Neural progenitor cell (in vitro differentiated cells): ENCODE data around the gene PLP2. TPM values are rescaled to one million over a fixed set of nuclear protein-coding genes. Genes with fewer than 3 reads are reported as not detected.
A peak's percentile ranks its signal among the peaks of the same experiment; 100 is the strongest.

Source experiments
- DNase-seq: peaks from one replicate; pipeline ENCODE4 v3.0.0-alpha.2; 2016; ENCODE audit warnings: low spot score
- H2AFZ ChIP-seq: fragments of 200-600 bp; sonication (generic); replicated peaks from 2 replicates; pipeline ENCODE4 v1.6.1; 2016; ENCODE audit warnings: antibody characterized with exemption
- H3F3A ChIP-seq: fragments of 200-600 bp; sonication (generic); 2 replicates; pipeline ENCODE4 v1.6.1; 2016; ENCODE audit warnings: antibody characterized with exemption, low read depth
- H3K27ac ChIP-seq: fragments of 200-600 bp; sonication (generic); 2 replicates; pipeline ENCODE4 v1.5.1; 2016; ENCODE audit warnings: mild to moderate bottlenecking
- H3K27me3 ChIP-seq: fragments of 200-600 bp; sonication (generic); 2 replicates; pipeline ENCODE4 v1.6.1; 2016; ENCODE audit warnings: mild to moderate bottlenecking, moderate library complexity
- H3K36me3 ChIP-seq: fragments of 200-600 bp; sonication (generic); 2 replicates; pipeline ENCODE4 v1.5.1; 2016
- H3K4me1 ChIP-seq: fragments of 200-600 bp; sonication (generic); 2 replicates; pipeline ENCODE4 v1.6.1; 2016; ENCODE audit warnings: mixed run types
- H3K4me2 ChIP-seq: fragments of 200-600 bp; sonication (generic); 2 replicates; pipeline ENCODE4 v1.6.1; 2016
- H3K4me3 ChIP-seq: fragments of 200-600 bp; sonication (generic); 2 replicates; pipeline ENCODE4 v1.5.1; 2016
- H3K79me2 ChIP-seq: fragments of 200-600 bp; sonication (generic); 2 replicates; pipeline ENCODE4 v1.6.1; 2016; ENCODE audit warnings: low read depth
- H3K9ac ChIP-seq: fragments of 200-600 bp; sonication (generic); 2 replicates; pipeline ENCODE4 v1.6.1; 2016
- H3K9me3 ChIP-seq: fragments of 200-600 bp; sonication (generic); 2 replicates; pipeline ENCODE4 v1.5.1; 2016; ENCODE audit warnings: low read depth
- H4K20me1 ChIP-seq: fragments of 200-600 bp; sonication (generic); 2 replicates; pipeline ENCODE4 v1.6.1; 2016; ENCODE audit warnings: low read depth
- H3K27ac Mint-ChIP-seq: 3 replicates; pipeline ENCODE4 v1.8.0; 2021; ENCODE audit warnings: mixed read lengths
- H3K27me3 Mint-ChIP-seq: 2 replicates; pipeline ENCODE4 v1.8.0; 2022; ENCODE audit warnings: low read depth, mild to moderate bottlenecking, inconsistent platforms, moderate library complexity, mixed read lengths; ENCODE audit not compliant: insufficient read depth
- H3K36me3 Mint-ChIP-seq: 3 replicates; pipeline ENCODE4 v1.8.0; 2021; ENCODE audit warnings: mixed read lengths
- H3K4me1 Mint-ChIP-seq: 3 replicates; pipeline ENCODE4 v1.8.0; 2021; ENCODE audit warnings: mixed read lengths
- H3K4me3 Mint-ChIP-seq: 3 replicates; pipeline ENCODE4 v1.8.0; 2021; ENCODE audit warnings: mild to moderate bottlenecking, moderate library complexity, mixed read lengths
- H3K9me3 Mint-ChIP-seq: 3 replicates; pipeline ENCODE4 v1.8.0; 2020; ENCODE audit warnings: mixed read lengths
- EZH2 ChIP-seq: fragments of 200-600 bp; sonication (generic); IDR thresholded peaks from 2 replicates; pipeline ENCODE4 v1.6.1; 2017; ENCODE audit warnings: antibody characterized with exemption, mild to moderate bottlenecking, moderate library complexity
- EZH2phosphoT487 ChIP-seq: fragments of 200-600 bp; sonication (generic); IDR thresholded peaks from 2 replicates; pipeline ENCODE4 v1.6.1; 2017; ENCODE audit warnings: antibody characterized with exemption
- total RNA-seq: library from RNA; depleted of rRNA; stranded (reverse); fragments of >200 nt; gene quantifications from 2 replicates; pipeline ENCODE4 v1.2.3, GENCODE V29; 2015; ENCODE audit warnings: low replicate concordance
- TF ChIP-seq, protein P1 (sequence below): fragments of 200-600 bp; sonication (generic); IDR thresholded peaks from 2 replicates; pipeline ENCODE4 v1.5.1; 2017; ENCODE audit warnings: antibody characterized with exemption, mild to moderate bottlenecking

Gene PLP2
- total RNA-seq, 1 donor from 2014 or later: 0.13 TPM

DNA sequence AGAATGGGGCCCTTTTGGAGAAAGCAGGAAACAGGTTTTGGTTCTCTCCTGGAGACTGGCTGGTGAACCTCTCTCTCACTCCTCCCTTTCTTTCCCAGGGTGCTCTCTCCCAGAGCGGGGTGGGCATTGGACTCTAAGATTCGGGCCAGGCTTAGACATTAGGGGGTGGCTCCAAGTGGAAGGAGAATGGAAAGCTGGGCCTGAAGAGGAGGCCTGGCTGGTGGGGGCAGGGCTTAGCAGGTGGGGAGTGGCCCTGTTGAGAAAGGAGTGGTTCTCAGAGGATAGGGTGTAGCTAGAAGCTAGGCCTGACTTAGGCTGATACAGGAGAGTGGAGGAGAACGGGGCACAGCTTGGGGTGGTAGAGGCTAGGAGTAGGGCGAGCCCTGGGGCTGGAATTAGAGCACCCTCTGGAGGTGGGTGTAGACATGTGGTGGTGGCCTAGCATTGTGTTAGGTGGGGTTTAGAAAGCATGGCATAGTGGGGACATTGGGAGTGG, 5.7 kb downstream of the PLP2 start:
- H2AFZ ChIP-seq: no peak overlapping the region
- H3K79me2 ChIP-seq: no peaks in the 10 kb centered on the region
- H3K27me3 ChIP-seq: peaks cover 11% of the 10 kb centered on the region
- no peaks in the 10 kb centered on the region for H3K4me1 ChIP-seq
- no peaks in the 10 kb centered on the region for H3K36me3 ChIP-seq
- Mint-ChIP-seq H3K36me3 (peaks cover 10% of the 10 kb centered on the region), H3K4me3 (no peak overlapping the region), H3K27ac (peak overlapping the region; percentile 8), H3K9me3 (peaks cover 46% of the 10 kb centered on the region), H3K27me3 (peaks cover 15% of the 10 kb centered on the region), H3K4me1 (no peaks in the 10 kb centered on the region)
- H3F3A ChIP-seq: no peaks in the 10 kb centered on the region
- H3K9ac ChIP-seq: no peak overlapping the region
- DNase-seq: no peak
- H3K4me2 ChIP-seq: no peak overlapping the region
- no peak overlapping the region for H3K4me3 ChIP-seq
- no peak overlapping the region for H3K27ac ChIP-seq
- no peaks in the 10 kb centered on the region for H3K9me3 ChIP-seq
- no peaks in the 10 kb centered on the region for H4K20me1 ChIP-seq
- TF ChIP-seq EZH2 (no peak), EZH2phosphoT487 (no peak)
- TF ChIP-seq, protein P1, sequence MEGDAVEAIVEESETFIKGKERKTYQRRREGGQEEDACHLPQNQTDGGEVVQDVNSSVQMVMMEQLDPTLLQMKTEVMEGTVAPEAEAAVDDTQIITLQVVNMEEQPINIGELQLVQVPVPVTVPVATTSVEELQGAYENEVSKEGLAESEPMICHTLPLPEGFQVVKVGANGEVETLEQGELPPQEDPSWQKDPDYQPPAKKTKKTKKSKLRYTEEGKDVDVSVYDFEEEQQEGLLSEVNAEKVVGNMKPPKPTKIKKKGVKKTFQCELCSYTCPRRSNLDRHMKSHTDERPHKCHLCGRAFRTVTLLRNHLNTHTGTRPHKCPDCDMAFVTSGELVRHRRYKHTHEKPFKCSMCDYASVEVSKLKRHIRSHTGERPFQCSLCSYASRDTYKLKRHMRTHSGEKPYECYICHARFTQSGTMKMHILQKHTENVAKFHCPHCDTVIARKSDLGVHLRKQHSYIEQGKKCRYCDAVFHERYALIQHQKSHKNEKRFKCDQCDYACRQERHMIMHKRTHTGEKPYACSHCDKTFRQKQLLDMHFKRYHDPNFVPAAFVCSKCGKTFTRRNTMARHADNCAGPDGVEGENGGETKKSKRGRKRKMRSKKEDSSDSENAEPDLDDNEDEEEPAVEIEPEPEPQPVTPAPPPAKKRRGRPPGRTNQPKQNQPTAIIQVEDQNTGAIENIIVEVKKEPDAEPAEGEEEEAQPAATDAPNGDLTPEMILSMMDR: no peak

DNA sequence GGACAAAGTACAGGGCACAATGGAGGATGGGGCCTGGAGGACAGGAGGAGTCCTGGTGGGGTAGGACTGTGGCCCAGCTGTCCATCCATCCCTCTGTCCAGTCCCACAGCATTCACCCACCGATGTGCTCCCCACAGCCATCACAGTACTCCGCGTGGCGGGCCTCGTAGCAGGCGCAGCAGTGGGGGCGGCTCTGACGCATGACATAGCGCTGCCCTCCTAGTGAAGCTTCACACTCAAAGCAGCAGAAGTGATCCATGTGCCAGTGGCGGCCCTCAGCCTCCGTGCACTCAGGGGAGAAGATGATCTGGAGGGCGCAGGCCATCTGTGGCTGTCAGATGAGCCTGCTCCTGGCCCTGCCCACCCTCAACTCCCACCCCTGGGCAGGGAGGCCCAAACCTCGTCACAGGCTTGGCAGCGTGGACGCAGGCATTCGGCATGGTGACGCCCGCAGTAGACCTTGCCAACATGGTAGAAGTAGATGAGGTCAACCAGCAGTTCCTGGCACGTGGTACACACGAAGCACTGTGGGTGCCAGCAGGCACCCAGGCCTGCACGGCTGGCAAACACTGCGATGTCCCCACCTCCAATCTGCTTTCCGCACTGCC, 6.3 kb downstream of the PLP2 start:
- Histone ChIP-seq H3K27me3 (peaks cover 5% of the 10 kb centered on the region), H3K4me2 (no peak overlapping the region), H2AFZ (no peak overlapping the region), H3K27ac (no peak overlapping the region), H3K9me3 (no peaks in the 10 kb centered on the region), H4K20me1 (no peaks in the 10 kb centered on the region), H3K79me2 (no peaks in the 10 kb centered on the region), H3K4me1 (no peaks in the 10 kb centered on the region), H3K36me3 (no peaks in the 10 kb centered on the region), H3F3A (no peaks in the 10 kb centered on the region), H3K9ac (no peak overlapping the region), H3K4me3 (no peak overlapping the region)
- no peak overlapping the region for H3K4me3 Mint-ChIP-seq
- peaks cover 44% of the 10 kb centered on the region for H3K9me3 Mint-ChIP-seq
- H3K27ac Mint-ChIP-seq: peak overlapping the region; percentile 8
- H3K36me3 Mint-ChIP-seq: peaks cover 10% of the 10 kb centered on the region
- peaks cover 14% of the 10 kb centered on the region for H3K27me3 Mint-ChIP-seq
- DNase-seq: no peak
- no peaks in the 10 kb centered on the region for H3K4me1 Mint-ChIP-seq
- no peak for TF ChIP-seq EZH2
- no peak for TF ChIP-seq EZH2phosphoT487
- TF ChIP-seq, protein P1: no peak

DNA sequence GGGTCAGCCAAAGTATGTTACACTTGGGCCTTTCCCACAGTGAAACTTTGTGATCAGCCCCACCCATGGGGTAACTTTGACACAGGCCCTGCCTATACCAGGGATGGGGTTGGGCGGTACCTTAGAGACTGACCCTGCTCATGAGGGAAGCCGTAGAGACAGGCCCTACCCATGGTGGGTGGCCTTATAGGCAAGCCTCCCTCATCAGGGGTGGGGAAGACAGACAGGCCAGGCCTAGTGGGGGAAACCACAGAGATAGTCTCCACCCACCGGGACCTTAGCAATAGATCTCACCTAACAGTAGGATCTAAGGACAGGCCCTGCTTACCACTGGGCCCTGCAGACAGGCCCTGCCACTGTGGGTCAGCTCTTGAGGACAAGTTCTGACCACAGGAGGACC, 6.8 kb downstream of the PLP2 start:
- peaks cover 13% of the 10 kb centered on the region for H3K27me3 Mint-ChIP-seq
- Histone ChIP-seq H4K20me1 (no peaks in the 10 kb centered on the region), H3K9ac (no peak overlapping the region), H3K4me1 (no peaks in the 10 kb centered on the region), H3K27ac (no peak overlapping the region), H3K4me3 (no peak overlapping the region), H3K36me3 (no peaks in the 10 kb centered on the region), H2AFZ (no peak overlapping the region), H3F3A (no peaks in the 10 kb centered on the region), H3K27me3 (no peaks in the 10 kb centered on the region), H3K79me2 (no peaks in the 10 kb centered on the region), H3K4me2 (no peak overlapping the region), H3K9me3 (no peaks in the 10 kb centered on the region)
- H3K9me3 Mint-ChIP-seq: peaks cover 40% of the 10 kb centered on the region
- no peak overlapping the region for H3K27ac Mint-ChIP-seq
- H3K36me3 Mint-ChIP-seq: peaks cover 10% of the 10 kb centered on the region
- DNase-seq: no peak
- TF ChIP-seq EZH2: no peak
- TF ChIP-seq, protein P1: no peak
- TF ChIP-seq EZH2phosphoT487: no peak
- H3K4me1 Mint-ChIP-seq: no peaks in the 10 kb centered on the region
- no peak overlapping the region for H3K4me3 Mint-ChIP-seq
